PC-3 (cell line): Measurements from ENCODE around the gene HPGD. TPM values are rescaled to one million over a fixed set of nuclear protein-coding genes. Genes with fewer than 3 reads are reported as not detected.

ENCODE experiments used
- ATAC-seq: fragments of 200-7000 bp; cut with Tn5 transposase; 2 replicates; pipeline ENCODE4 v1.9.1; 2020; ENCODE audit warnings: mild to moderate bottlenecking, moderate library complexity
- BruUV-seq: library from RNA; stranded (reverse); fragments of 400-500 nt; replicated peaks from 2 replicates; lab custom pipeline; 2021; lab: Mats Ljungman, UMichigan
- CTCF ChIA-PET: fragments of 300-600 bp; sonication (Branson Sonifier 250); formaldehyde crosslinking; loops from one replicate; lab custom pipeline; 2022; ENCODE audit warnings: antibody characterized with exemption; lab: Charles Lee
- POLR2A ChIA-PET: fragments of 300-600 bp; sonication (Branson Sonifier 250); formaldehyde crosslinking; loops from one replicate; lab custom pipeline; 2022; ENCODE audit warnings: antibody characterized with exemption; ENCODE audit not compliant: unreplicated experiment; lab: Charles Lee
- DNase-seq: peaks from one replicate; pipeline ENCODE4 v3.0.0-alpha.2; 2015
- H2AFZ ChIP-seq: fragments of 300-600 bp; sonication (generic); 2 replicates; pipeline ENCODE4 v1.6.0; 2016; ENCODE audit warnings: antibody characterized with exemption, low read length
- H3F3A ChIP-seq: fragments of 300-600 bp; sonication (generic); one replicate; pipeline ENCODE4 v1.6.0; 2017; ENCODE audit warnings: antibody characterized with exemption, low read length, control low read depth, mild to moderate bottlenecking; ENCODE audit not compliant: unreplicated experiment
- H3K27ac ChIP-seq: fragments of 300-600 bp; sonication (generic); 2 replicates; pipeline ENCODE4 v1.5.1; 2016; ENCODE audit warnings: mild to moderate bottlenecking, low read length
- H3K27me3 ChIP-seq: fragments of 300-600 bp; sonication (generic); 2 replicates; pipeline ENCODE4 v1.6.1; 2016; ENCODE audit warnings: low read length, mixed read lengths
- H3K36me3 ChIP-seq: fragments of 300-600 bp; sonication (generic); 2 replicates; pipeline ENCODE4 v1.6.1; 2016; ENCODE audit warnings: low read depth, mixed run types, low read length, mixed read lengths
- H3K4me1 ChIP-seq: fragments of 300-600 bp; sonication (generic); 2 replicates; pipeline ENCODE4 v1.5.1; 2016; ENCODE audit warnings: low read length; ENCODE audit not compliant: insufficient read depth
- H3K4me2 ChIP-seq: fragments of 300-600 bp; sonication (generic); 2 replicates; pipeline ENCODE4 v1.6.0; 2016; ENCODE audit warnings: low read length
- H3K4me3 ChIP-seq: fragments of 300-600 bp; sonication (generic); 2 replicates; pipeline ENCODE4 v1.5.1; 2016; ENCODE audit warnings: mild to moderate bottlenecking, low read length, mixed read lengths
- H3K79me2 ChIP-seq: fragments of 300-600 bp; sonication (generic); 2 replicates; pipeline ENCODE4 v1.6.1; 2017; ENCODE audit warnings: low read length, mixed read lengths
- H3K9ac ChIP-seq: fragments of 300-600 bp; sonication (generic); 2 replicates; pipeline ENCODE4 v1.6.0; 2016; ENCODE audit warnings: mild to moderate bottlenecking, low read length
- H3K9me2 ChIP-seq: fragments of 300-600 bp; sonication (generic); replicated peaks from 2 replicates; pipeline ENCODE4 v1.6.1; 2016; ENCODE audit warnings: mixed run types, low read length, mixed read lengths
- H3K9me3 ChIP-seq: fragments of 300-600 bp; sonication (generic); 2 replicates; pipeline ENCODE4 v1.6.1; 2016; ENCODE audit warnings: low read length, mixed read lengths
- H4K20me1 ChIP-seq: fragments of 300-600 bp; sonication (generic); 2 replicates; pipeline ENCODE4 v1.6.1; 2016; ENCODE audit warnings: low read length, mixed read lengths
- EZH2 ChIP-seq: fragments of 300-600 bp; sonication (generic); IDR thresholded peaks from one replicate; pipeline ENCODE4 v1.6.1; 2017; ENCODE audit warnings: antibody characterized with exemption, mild to moderate bottlenecking, low read length; ENCODE audit not compliant: unreplicated experiment
- EZH2phosphoT487 ChIP-seq: fragments of 300-600 bp; sonication (generic); IDR thresholded peaks from 2 replicates; pipeline ENCODE4 v1.6.1; 2018; ENCODE audit warnings: mild to moderate bottlenecking, antibody characterized with exemption, low read length, borderline replicate concordance
- intact Hi-C: fragments of 100-400 bp; cut with micrococcal nuclease; formaldehyde crosslinking; loops from 2 replicates; pipeline ENCODE4 v1.9.0; 2023
- total RNA-seq: library from RNA; depleted of rRNA; stranded (reverse); fragments of >200 nt; gene quantifications from 2 replicates; pipeline ENCODE4 v1.2.3, GENCODE V29; 2014
- TF ChIP-seq, protein P1 (sequence below): fragments of 300-600 bp; sonication (generic); conservative IDR thresholded peaks from 2 replicates; pipeline ENCODE4 v1.5.1; 2017; ENCODE audit warnings: antibody characterized with exemption, low read depth, mild to moderate bottlenecking, low read length

The HPGD gene
- total RNA-seq, 1 experiment from 2014 or later: 33.5 TPM

DNA sequence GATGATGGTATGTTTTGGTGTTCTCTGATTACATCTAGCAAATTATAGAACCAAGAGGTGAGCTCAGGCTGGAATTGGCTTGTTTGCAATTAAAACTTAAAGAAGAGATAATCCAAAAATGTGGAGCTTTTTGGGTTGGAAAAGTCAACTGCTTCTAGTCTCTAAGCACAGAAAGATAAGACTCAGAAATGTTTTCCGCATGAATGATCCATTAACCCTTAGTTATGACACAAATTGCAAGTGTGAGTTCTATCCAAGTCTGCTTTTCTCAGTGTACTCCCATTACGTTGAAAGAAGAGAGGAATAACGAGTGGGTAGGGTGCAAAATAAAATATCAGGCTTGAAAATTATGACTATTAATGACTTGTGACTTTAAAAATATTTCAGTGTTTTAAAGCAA lies 38.5 kb downstream of the HPGD start:
- Histone ChIP-seq H3K27me3 (no peaks in the 10 kb centered on the region), H3F3A (no peaks in the 10 kb centered on the region), H3K36me3 (no peaks in the 10 kb centered on the region), H3K27ac (no peak overlapping the region), H3K9me3 (no peaks in the 10 kb centered on the region), H2AFZ (no peak overlapping the region), H3K4me1 (no peaks in the 10 kb centered on the region), H3K9me2 (no peaks in the 10 kb centered on the region), H4K20me1 (no peaks in the 10 kb centered on the region), H3K4me3 (no peak overlapping the region), H3K4me2 (no peak overlapping the region), H3K9ac (no peak overlapping the region), H3K79me2 (no peaks in the 10 kb centered on the region)
- TF ChIP-seq, protein P1, sequence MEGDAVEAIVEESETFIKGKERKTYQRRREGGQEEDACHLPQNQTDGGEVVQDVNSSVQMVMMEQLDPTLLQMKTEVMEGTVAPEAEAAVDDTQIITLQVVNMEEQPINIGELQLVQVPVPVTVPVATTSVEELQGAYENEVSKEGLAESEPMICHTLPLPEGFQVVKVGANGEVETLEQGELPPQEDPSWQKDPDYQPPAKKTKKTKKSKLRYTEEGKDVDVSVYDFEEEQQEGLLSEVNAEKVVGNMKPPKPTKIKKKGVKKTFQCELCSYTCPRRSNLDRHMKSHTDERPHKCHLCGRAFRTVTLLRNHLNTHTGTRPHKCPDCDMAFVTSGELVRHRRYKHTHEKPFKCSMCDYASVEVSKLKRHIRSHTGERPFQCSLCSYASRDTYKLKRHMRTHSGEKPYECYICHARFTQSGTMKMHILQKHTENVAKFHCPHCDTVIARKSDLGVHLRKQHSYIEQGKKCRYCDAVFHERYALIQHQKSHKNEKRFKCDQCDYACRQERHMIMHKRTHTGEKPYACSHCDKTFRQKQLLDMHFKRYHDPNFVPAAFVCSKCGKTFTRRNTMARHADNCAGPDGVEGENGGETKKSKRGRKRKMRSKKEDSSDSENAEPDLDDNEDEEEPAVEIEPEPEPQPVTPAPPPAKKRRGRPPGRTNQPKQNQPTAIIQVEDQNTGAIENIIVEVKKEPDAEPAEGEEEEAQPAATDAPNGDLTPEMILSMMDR: no peak
- TF ChIP-seq EZH2phosphoT487: no peak
- TF ChIP-seq EZH2: no peak
- no peak for DNase-seq
- no peak for ATAC-seq
- no TSS peak for BruUV-seq
- intact Hi-C loops: loop anchor here (10.0 kb wide), 1 partner anchor 59 kb away; no protein-coding TSS in a partner anchor
- ChIA-PET CTCF (no interaction called here), POLR2A (interaction anchor here (0.6 kb wide), 1 partner anchor 181 kb away, joined by 3 read pairs; no protein-coding TSS in a partner anchor)

- Histone ChIP-seq H3K79me2 (no peaks in the 10 kb centered on the region), H3K36me3 (no peaks in the 10 kb centered on the region), H3K27ac (no peak overlapping the region), H3K9ac (no peak overlapping the region), H2AFZ (no peak overlapping the region), H4K20me1 (no peaks in the 10 kb centered on the region), H3K4me3 (no peak overlapping the region), H3F3A (no peaks in the 10 kb centered on the region), H3K9me2 (no peaks in the 10 kb centered on the region), H3K27me3 (no peaks in the 10 kb centered on the region), H3K9me3 (no peaks in the 10 kb centered on the region), H3K4me2 (no peak overlapping the region), H3K4me1 (no peaks in the 10 kb centered on the region)
- ChIA-PET CTCF (no interaction called here), POLR2A (no interaction called here)
- BruUV-seq: no TSS peak
- no peak for ATAC-seq
- TF ChIP-seq EZH2phosphoT487: no peak
- no peak for TF ChIP-seq EZH2
- TF ChIP-seq, protein P1: no peak
- intact Hi-C loops: no loop called here
- no peak for DNase-seq
Observed at GRCh38 chr4:174479140-174479539, 43.1 kb downstream of the HPGD start.

DNA sequence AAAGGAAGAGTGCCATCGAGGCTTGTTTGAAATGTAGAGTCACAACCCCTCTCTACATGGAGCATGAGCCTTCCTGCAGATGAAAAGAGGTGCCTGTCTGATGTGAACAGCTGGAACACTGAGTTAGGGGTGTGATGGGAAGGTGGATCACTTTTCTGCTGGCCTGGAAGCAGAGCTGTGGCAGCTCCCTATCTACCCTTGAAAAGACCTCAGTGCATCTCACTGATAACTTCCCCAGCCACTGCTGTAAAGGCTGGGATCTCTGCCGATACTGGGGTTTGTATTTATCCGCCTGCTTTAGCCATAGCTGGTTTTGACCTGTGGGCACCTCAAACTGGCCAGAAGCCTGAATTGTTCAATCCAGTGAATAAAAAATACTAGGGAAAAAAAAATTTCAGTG lies 46.8 kb downstream of the HPGD start:
- Histone ChIP-seq H2AFZ (no peak overlapping the region), H3K36me3 (no peaks in the 10 kb centered on the region), H3K9me3 (no peaks in the 10 kb centered on the region), H3K9me2 (no peaks in the 10 kb centered on the region), H3F3A (no peaks in the 10 kb centered on the region), H3K27me3 (no peaks in the 10 kb centered on the region), H3K4me3 (no peak overlapping the region), H3K27ac (no peak overlapping the region), H4K20me1 (no peaks in the 10 kb centered on the region), H3K4me1 (no peaks in the 10 kb centered on the region), H3K4me2 (no peak overlapping the region), H3K79me2 (no peaks in the 10 kb centered on the region), H3K9ac (no peak overlapping the region)
- TF ChIP-seq EZH2phosphoT487: no peak
- TF ChIP-seq, protein P1: no peak
- no peak for TF ChIP-seq EZH2
- ChIA-PET CTCF (no interaction called here), POLR2A (no interaction called here)
- no TSS peak for BruUV-seq
- ATAC-seq: no peak
- DNase-seq: no peak
- intact Hi-C loops: no loop called here
